ENCODE data around the gene CEP41. TPM values are rescaled to one million over a fixed set of nuclear protein-coding genes. Genes with fewer than 3 reads are reported as not detected.

CEP41 gene
- total RNA-seq, 1 donor from 2014 or later = 29.3 TPM

GRCh38 chr7:130479716-130480400 is 39.0 kb upstream of the CEP41 start:
- TF ChIP-seq CTCF (conservative IDR thresholded peaks at IDR 0.05) = no peak
- Mint-ChIP-seq H3K27ac (ENCODE audit: unreplicated experiment) (no peak overlapping the region), H3K4me1 (peaks cover 21% of the 10 kb centered on the region), H3K27me3 (ENCODE audit: low read depth) (no peaks in the 10 kb centered on the region), H3K4me3 (no peak overlapping the region), H3K36me3 (ENCODE audit: low read depth) (no peaks in the 10 kb centered on the region), H3K9me3 (no peaks in the 10 kb centered on the region)
- DNase-seq (ENCODE audit: low read depth, low spot score) = no peak

- Mint-ChIP-seq H3K36me3 (ENCODE audit: low read depth) (no peaks in the 10 kb centered on the region), H3K27ac (ENCODE audit: unreplicated experiment) (no peak overlapping the region), H3K4me3 (no peak overlapping the region), H3K4me1 (peaks cover 18% of the 10 kb centered on the region), H3K9me3 (no peaks in the 10 kb centered on the region), H3K27me3 (ENCODE audit: low read depth) (no peaks in the 10 kb centered on the region)
- no peak for TF ChIP-seq CTCF (conservative IDR thresholded peaks at IDR 0.05)
- no peak for DNase-seq (ENCODE audit: low read depth, low spot score)
These were observed 38.2 kb upstream of the CEP41 start for GRCh38 chr7:130478991-130479390.

GRCh38 chr7:130476297-130477150 is 35.7 kb upstream of the CEP41 start:
- TF ChIP-seq CTCF (conservative IDR thresholded peaks at IDR 0.05) = no peak
- no peak overlapping the region for H3K27ac Mint-ChIP-seq (ENCODE audit: unreplicated experiment)
- H3K9me3 Mint-ChIP-seq = no peaks in the 10 kb centered on the region

GRCh38 chr7:130475776-130476175 is 35.0 kb upstream of the CEP41 start:
- TF ChIP-seq CTCF (conservative IDR thresholded peaks at IDR 0.05) = no peak
- Mint-ChIP-seq H3K4me1 (peaks cover 18% of the 10 kb centered on the region), H3K4me3 (peak overlapping the region; percentile 23), H3K27ac (ENCODE audit: unreplicated experiment) (peak overlapping the region; percentile 93), H3K9me3 (no peaks in the 10 kb centered on the region), H3K36me3 (ENCODE audit: low read depth) (no peaks in the 10 kb centered on the region), H3K27me3 (ENCODE audit: low read depth) (no peaks in the 10 kb centered on the region)
- no peak for DNase-seq (ENCODE audit: low read depth, low spot score)

More at GRCh38 chr7:130476297-130477150, 35.7 kb upstream of the CEP41 start:
- Mint-ChIP-seq H3K27me3 (ENCODE audit: low read depth) (no peaks in the 10 kb centered on the region), H3K4me3 (peak overlapping the region; percentile 23), H3K4me1 (peaks cover 18% of the 10 kb centered on the region), H3K36me3 (ENCODE audit: low read depth) (no peaks in the 10 kb centered on the region)
- no peak for DNase-seq (ENCODE audit: low read depth, low spot score)

GRCh38 chr7:130473876-130474275 is 33.1 kb upstream of the CEP41 start:
- DNase-seq (ENCODE audit: low read depth, low spot score) = no peak
- no peak for TF ChIP-seq CTCF (conservative IDR thresholded peaks at IDR 0.05)
- no peaks in the 10 kb centered on the region for H3K27me3 Mint-ChIP-seq (ENCODE audit: low read depth)
- H3K36me3 Mint-ChIP-seq (ENCODE audit: low read depth) = no peaks in the 10 kb centered on the region
- no peak overlapping the region for H3K27ac Mint-ChIP-seq (ENCODE audit: unreplicated experiment)
- peaks cover 18% of the 10 kb centered on the region for H3K4me1 Mint-ChIP-seq
- no peaks in the 10 kb centered on the region for H3K9me3 Mint-ChIP-seq
- H3K4me3 Mint-ChIP-seq = no peak overlapping the region

Data from neural crest cell (in vitro differentiated cells).